ENCODE measurements around the gene HMGCL. TPM values are rescaled to one million over a fixed set of nuclear protein-coding genes. Genes with fewer than 3 reads are reported as not detected.

The HMGCL gene
- total and polyA plus RNA-seq, 2 of the 13 experiments (the other 11 are each of a cell fraction or from before 2014, with no cell fraction given): 21.3 to 41.4 TPM

GRCh38 chr1:23800400-23801337 is 24.6 kb downstream of the HMGCL start, which contains the start of gene GALE (continued):
- TF ChIP-seq E2F1 (CRISPR knock-in tag; IDR thresholded peaks at IDR 0.05): peak; percentile 84
- peak; percentile 72 for TF ChIP-seq MYC (CRISPR knock-in tag; IDR thresholded peaks at IDR 0.05; ENCODE audit: borderline replicate concordance)
- no peak for TF ChIP-seq FOXK2 (IDR thresholded peaks at IDR 0.05)
- TF ChIP-seq MAX (IDR thresholded peaks at IDR 0.05): peak; percentile 77
- no peak for TF ChIP-seq NFKBIZ (CRISPR knock-in tag; IDR thresholded peaks at IDR 0.05)
- TF ChIP-seq GFI1 (CRISPR knock-in tag; IDR thresholded peaks at IDR 0.05; ENCODE audit: borderline replicate concordance): peak; percentile 50; the same call in 1 of the 2 replicates
- no peak for TF ChIP-seq MYNN (CRISPR knock-in tag; IDR thresholded peaks at IDR 0.05; ENCODE audit: low read depth)
- no peak; the same call in 1 of the 2 replicates for TF ChIP-seq MAF1 (CRISPR knock-in tag; IDR thresholded peaks at IDR 0.05; ENCODE audit: borderline replicate concordance)
- no peak for TF ChIP-seq ZSCAN5A (CRISPR knock-in tag; IDR thresholded peaks at IDR 0.05; ENCODE audit: borderline replicate concordance)
- TF ChIP-seq CEBPB (IDR thresholded peaks at IDR 0.05; ENCODE audit: borderline replicate concordance, low read depth, low read length): no peak
- peak; percentile 94 for TF ChIP-seq ELF1 (CRISPR knock-in tag; IDR thresholded peaks at IDR 0.05)
- no peak for TF ChIP-seq ATF7 (IDR thresholded peaks at IDR 0.05)
- no peak; the same call in 1 of the 2 replicates for TF ChIP-seq ATF7 (CRISPR knock-in tag; IDR thresholded peaks at IDR 0.05)
- TF ChIP-seq CHCHD3 (CRISPR knock-in tag; IDR thresholded peaks at IDR 0.05): no peak
- TF ChIP-seq HOXA3 (CRISPR knock-in tag; IDR thresholded peaks at IDR 0.05): peak; percentile 76
- TF ChIP-seq HNF4G (IDR thresholded peaks at IDR 0.05; ENCODE audit: borderline replicate concordance, low read depth, low read length): no peak
- no peak for TF ChIP-seq HNF4G (CRISPR knock-in tag; IDR thresholded peaks at IDR 0.05; ENCODE audit: borderline replicate concordance, low read depth)
- TF ChIP-seq GTF2F1 (IDR thresholded peaks at IDR 0.05; ENCODE audit: low read length): no peak
- no peak for TF ChIP-seq THYN1 (CRISPR knock-in tag; IDR thresholded peaks at IDR 0.05; ENCODE audit: borderline replicate concordance, low read depth)
- TF ChIP-seq CENPBD1 (CRISPR knock-in tag; IDR thresholded peaks at IDR 0.05; ENCODE audit: borderline replicate concordance, low read depth): no peak
- TF ChIP-seq ZNF841 (CRISPR knock-in tag; IDR thresholded peaks at IDR 0.05; ENCODE audit: borderline replicate concordance): no peak
- TF ChIP-seq EZH2 (conservative IDR thresholded peaks at IDR 0.05; ENCODE audit: low read depth, low read length): no peak
- TF ChIP-seq ZMYM3 (CRISPR knock-in tag; IDR thresholded peaks at IDR 0.05): peak; percentile 35
- no peak for TF ChIP-seq ZMYM2 (CRISPR knock-in tag; IDR thresholded peaks at IDR 0.05)
- TF ChIP-seq SP140L (CRISPR knock-in tag; IDR thresholded peaks at IDR 0.05; ENCODE audit: borderline replicate concordance): no peak
- TF ChIP-seq ZNF570 (CRISPR knock-in tag; IDR thresholded peaks at IDR 0.05; ENCODE audit: borderline replicate concordance): no peak
- no peak for TF ChIP-seq TRIM22 (IDR thresholded peaks at IDR 0.05)
